ENCODE data around the gene TNP2.
"Not testable (repeated sequence)": the region's sequence is repeated elsewhere in the genome, so short reads cannot be mapped to it uniquely, and the experiment has no call there.

The TNP2 gene

DNA sequence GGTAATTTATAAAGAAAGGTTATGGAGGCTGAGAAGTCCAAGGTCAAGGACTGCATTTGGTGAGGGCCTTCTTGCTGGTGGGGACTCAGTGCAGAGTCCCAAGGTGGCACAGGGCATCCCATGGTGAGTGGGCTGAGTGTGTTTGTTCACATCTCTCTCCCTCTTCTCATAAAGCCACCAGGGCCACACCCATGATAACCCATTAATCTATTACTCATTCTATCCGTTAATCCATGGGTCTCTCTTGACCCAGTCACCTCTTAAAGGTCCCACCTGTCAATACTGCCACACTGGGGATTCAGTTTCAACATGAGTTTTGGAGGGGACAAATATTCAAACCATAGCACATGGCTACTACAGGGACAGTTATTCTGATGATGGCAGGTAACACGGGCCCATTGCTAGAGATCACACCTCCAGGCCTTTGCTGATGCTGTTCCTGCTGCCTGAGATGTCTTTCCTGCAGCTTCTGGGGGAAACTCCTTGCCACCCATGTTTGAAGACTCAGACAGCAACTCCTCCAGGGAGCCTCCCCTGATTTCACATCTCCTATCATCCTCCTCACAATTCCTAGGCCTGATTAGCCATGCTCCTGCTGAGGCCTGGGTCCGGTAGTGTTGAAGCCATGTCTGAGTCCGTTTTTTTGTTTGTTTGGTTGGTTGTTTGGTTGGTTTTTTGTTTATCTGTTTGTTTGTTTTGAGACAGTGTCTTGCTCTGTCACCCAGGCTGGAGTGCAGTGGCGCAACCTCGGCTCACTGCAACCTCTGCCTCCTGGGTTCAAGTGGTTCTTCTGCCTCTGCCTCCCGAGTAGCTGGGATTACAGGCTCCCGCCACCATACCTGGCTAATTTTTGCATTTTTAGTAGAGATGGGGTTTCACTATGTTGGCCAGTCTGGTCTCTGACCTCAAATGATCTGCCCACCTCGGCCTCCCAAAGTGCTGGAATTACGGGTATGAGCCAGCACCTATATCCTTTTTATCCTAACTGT lies 29.2 kb downstream of the TNP2 start:
- DNase-seq: no peak

DNA sequence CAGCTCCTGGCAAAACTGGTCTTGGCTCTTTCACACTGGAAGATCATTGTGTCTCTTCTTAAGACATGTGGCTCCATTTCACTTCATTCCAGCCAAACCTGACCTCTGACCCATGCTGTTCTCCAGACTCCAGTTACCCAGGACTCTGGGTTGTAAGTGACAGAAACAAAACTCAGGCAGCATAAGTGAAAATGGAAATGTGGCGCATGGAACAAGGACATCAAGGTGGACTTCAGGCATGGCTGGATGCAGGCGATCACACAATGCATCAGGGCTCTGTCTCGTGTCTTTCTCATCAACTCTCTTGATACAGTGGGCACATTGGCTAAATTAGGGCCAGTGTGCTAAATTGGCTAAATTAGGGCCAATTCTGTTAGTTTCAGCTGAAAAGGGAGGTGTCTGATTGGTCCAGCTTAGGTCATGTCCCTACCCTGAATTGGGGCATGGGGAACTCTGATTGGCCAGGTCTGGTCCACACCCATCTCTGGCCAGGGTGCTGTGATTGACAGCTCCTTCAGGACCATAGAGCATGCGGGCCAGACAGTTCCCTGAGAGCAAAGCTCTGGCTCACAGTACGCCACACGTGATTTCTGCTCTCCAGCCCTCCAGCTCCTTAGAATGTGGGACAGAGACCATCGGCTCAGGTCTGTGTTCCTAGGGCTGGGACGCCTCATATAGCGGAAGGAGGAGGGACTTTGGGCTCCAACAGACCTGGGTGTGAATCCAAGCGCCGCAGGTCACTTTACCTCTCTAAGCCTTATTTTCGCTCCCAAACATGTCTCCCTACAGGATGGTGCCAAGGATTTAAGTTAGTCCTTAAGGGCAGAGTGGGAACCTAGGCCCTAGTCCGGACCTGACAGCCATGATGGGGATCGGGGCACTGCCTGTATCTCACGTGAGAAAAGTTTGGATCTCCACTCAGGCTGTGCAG lies 30.6 kb downstream of the TNP2 start:
- DNase-seq: no peak

DNA sequence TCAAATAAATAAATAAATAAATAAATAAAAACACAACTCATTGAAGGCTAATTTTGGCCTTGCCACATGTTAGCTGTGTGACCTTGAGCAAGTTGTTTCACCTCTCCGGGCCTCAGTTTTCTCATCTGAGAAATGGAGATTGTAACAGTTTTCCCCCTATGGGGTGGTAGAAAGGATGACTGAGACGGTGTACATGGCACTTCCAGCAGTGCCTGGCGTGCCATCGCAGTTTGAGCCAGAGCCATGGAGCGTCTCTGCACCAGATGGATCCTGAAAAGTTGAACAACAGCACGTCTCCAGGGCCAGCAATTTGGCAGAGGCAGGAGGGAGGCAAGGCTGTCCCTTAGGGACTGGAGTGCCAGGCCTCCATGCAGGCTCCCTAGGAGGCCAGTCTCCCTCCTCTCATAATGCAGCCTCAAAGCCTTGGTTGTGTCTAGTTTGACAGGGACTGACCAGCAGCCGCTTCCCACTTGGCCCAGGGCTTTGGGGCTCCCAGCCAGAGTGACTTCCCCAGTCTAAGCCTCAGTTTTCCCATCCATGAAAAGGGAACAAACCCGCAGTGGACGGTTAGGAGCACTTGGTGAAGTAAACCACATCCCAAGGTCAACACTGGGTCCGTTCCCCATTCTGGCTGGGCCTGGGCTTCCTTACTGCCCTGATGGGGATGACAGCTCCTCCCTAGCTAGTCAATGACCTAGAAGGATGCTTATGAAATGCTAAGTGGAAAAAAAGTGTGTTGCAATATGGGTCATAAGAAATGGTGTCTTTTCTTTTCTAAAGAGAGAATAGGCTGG lies 32.5 kb downstream of the TNP2 start:
- no peak for DNase-seq

DNA sequence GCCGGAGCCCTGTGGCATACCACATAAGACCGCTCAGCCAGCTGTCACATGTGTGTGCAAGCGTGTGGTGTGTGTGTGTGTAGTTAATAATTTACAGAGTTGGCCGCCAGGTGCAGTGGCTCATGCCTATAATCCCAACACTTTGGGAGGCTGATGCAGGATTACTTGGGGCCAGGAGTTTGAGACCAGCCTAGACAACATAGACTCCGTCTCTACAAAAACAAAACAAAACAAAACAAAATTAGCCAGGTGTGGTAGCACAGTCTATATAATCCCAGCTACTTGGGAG lies 33.5 kb downstream of the TNP2 start:
- DNase-seq: no peak

DNA sequence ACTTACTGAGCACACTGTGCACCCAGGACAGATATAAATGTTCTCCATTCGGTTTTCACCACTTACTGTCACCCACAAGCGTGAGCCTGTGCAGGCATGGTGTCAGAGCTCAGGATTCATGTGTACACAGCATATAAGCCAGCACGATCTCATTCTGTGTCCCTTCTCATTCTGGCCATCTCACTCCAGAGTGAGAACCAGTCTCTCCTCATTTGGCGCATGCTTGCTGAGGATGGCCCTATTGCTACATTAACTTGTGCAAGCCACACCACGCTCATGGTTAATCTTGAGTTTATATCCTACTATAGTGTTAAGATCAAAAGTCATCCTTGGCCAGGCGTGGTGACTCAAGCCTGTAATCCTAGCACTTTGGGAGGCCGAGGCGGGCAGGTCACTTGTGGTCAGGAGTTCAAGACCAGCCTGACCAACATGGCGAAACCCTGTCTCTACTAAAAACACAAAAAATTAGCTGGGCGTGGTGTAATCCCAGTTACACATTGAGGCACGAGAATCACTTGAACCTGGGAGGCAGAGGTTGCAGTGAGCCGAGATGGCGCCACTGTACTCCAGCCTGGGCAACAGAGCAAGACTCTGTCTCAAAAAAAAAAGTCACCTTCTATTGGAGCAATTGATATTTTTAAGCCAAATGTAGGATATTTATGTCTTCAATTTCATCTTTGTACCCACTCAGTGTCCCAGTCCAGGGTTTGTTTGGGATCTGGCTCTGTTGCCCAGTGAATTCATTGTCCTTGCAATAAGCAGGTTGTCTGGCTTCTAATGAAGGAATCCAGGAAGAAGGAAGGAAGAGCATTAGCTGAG lies 34.0 kb downstream of the TNP2 start:
- no peak for DNase-seq

DNA sequence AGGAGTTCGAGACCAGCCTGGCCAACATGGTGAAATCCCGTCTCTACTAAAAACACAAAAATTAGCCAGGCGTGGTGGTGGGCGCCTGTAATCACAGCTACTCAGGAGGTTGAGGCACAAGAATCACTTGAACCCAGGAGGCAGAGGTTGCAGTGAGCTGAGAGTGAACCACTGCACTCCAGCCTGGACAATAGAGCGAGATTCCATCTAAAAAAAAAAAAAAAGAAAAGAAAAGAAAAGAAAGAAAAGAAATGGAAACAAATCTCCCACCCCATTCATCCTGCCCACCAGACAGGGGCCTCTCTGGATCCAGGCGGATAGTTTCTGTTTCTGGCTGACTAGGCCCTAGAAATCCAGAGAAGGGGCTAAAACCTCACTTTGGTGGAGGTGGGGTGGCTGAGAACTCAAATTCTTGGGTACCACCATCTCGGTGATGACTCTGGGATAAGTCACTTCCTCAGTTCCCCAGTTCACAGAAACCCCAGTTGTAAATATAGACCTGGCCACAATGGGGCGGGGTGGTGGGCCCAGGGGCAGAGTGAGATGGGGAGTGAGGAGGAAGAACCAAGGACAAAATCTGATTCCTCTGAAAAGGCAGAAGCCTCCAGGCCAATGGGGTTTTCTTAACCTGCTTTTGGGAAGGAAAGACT lies 35.3 kb downstream of the TNP2 start:
- DNase-seq: no peak

DNA sequence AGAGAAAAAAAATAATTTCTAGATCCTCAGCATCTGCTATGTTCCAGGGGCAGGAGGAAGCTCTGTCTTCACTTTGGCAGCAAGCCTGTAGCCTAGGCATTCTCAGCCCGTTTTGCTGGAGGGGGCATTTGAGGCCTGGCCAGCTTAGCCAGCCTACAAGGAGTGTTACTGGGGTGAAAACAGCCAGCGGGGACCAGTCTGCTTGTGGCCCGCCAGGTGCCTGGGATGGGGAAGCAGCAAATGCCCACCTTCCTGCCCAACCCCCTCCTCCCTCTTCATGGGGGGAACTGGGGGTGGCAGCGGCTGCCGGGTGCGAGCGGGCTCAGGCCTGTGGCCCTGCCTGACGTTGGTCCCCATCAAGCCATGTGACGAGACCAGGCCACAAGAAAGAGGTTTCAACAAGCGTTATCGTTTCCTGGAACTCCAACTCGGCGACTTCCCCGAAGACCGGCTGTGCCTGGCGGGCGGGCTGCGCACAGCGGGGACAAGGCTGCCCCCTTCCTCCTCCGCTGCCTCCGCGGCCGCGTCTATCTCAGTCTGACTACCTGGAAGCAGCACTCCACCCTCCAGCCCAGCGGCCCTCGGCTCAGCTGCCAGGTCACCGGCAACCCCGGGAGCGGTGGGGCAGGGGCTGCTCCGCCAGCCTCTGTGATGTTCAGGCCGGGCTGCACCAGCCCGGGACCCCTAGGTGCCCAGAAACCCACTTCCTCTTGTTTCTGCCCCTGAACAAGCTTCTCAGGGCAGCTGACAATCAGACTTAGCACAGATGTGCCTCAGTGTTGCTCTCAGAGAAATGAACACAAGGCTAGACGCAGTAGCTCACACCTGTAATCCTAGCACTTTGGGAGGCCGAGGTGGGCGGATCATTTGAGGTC lies 36.0 kb downstream of the TNP2 start:
- DNase-seq: no peak

DNA sequence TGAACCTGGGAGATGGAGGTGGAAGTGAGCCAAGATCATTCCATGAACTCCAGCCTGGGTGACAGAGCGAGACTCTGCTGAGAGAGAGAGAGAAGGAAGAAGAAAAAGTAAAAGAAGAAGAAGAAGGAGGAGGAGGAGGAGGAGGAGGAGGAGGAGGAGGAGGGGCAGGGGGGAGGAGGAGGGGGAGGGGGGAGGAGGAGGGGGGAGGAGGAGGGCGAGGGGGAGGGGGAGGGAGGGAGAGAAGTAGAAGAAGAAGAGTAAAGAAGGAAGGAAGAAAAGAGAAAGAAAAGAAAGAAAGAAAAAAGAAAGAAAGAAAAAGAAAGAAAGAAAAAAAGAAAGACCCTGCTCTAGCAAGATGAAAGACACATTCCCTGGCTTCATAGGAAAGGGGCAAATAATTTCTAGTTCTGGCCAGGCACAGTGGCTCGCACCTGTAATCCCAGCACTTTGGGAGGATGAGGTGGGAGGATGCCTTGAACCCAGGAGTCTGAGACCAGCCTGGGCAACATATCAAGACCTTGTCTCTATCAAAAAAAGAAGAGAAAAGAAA lies 36.7 kb downstream of the TNP2 start:
- DNase-seq: no peak

DNA sequence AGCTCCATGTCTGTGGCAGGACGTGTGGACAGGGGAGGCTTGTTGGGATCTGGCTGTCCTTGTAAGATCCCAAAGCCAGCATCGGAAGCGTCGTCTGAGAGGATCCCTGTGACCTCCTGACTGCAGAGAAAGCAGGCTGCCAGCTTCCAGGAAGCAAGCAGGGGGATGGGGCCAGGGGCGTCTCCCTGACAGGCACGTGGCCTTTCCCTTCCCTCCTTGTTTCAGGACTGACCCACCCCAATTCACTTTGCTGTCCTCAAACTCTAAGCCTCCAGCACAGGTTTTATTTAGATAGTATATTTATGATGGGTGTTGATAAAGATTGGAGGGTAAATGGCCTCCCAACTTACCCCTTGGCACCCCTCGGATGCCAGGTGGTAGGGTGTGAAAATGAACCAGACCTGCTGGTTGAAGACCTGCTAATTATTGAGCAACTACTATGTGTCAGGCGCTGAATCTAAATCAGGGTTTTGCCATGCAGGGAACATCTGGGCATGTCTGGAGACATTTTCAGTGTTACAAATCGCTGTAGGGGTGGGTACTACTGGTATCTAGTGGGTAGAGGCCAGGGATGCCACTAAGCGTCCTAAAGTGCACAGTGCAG lies 37.7 kb downstream of the TNP2 start:
- DNase-seq: no peak

DNA sequence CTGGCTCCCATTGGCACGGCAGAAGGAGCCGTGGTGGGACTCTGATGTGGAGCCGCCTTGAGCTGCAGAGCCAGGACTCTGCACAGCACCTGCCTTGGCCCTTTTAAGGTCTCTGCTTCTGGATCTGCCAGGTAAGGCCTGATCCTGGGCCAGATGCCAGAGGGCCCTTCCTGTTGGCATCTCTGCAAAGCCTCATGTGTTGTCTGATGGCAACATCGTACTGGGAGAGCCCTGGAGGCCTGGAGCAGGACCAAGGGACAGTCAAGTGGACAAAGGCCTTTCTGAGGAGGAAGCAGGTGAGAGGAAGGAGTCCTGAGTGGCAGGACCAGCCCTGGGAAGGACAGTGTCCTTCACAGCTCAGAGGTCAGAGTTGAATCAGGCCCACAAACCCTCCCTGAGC lies 39.2 kb downstream of the TNP2 start:
- DNase-seq: no peak

DNA sequence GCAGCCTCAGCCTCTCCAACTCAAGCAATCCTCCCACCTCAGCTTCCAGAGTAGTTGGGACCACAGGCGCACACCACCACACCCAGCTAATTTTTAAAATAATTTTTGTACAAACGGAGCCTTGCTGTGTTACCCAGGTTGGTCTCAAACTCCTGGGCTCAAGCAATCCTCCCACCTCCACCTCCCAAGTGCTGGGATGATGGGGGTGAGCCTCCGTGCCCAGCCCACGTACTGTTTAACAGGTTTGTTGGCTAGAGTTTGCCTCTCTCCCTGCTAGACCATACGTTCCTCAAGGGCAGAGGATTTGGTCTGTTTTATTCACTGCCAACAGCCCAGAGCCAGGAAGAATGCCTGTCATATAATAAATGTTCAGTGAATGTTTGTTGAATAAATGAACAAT lies 39.7 kb downstream of the TNP2 start:
- no peak for DNase-seq

DNA sequence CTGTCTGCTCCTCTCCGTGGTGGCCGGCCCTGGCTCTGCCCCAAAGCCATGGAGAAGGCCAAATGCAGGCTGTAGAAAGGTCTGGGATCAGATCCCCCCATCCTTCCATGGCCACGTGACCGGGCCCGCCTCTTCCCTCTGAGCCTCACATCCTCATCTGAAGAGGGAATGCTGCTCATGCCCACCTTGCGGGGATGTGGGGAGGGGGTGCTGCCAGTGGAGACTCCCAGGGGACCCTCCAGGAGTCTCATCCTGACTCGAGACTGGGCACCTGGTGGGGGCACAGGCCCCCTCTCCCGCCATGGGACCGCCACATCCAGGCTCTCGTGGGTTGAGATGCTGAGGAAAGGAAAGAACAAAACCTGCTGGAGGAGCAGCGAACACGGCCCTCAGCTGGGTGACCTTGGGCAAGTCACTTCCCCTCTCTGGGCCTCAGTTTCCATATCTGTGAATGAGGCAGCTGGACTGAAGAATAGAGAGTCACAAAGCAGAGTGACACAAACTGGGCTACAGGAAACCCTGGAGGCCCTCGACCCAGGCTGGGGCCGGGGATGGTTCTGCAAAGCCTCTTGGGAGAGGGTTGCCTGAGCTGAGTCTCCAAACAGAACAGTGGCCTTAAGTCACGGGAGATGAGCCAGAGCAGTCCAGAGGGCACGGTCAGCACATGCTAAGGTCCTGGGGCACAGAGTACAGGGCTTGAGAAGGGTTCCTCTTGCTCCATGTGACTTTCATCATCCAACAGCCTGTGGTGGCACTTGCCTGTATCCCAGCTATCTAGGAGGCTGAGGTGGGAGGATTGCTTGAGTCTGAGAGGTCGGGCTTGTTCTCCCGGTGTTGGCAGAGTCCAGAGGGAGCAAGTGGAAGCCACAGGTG lies 43.2 kb downstream of the TNP2 start:
- no peak for DNase-seq

DNA sequence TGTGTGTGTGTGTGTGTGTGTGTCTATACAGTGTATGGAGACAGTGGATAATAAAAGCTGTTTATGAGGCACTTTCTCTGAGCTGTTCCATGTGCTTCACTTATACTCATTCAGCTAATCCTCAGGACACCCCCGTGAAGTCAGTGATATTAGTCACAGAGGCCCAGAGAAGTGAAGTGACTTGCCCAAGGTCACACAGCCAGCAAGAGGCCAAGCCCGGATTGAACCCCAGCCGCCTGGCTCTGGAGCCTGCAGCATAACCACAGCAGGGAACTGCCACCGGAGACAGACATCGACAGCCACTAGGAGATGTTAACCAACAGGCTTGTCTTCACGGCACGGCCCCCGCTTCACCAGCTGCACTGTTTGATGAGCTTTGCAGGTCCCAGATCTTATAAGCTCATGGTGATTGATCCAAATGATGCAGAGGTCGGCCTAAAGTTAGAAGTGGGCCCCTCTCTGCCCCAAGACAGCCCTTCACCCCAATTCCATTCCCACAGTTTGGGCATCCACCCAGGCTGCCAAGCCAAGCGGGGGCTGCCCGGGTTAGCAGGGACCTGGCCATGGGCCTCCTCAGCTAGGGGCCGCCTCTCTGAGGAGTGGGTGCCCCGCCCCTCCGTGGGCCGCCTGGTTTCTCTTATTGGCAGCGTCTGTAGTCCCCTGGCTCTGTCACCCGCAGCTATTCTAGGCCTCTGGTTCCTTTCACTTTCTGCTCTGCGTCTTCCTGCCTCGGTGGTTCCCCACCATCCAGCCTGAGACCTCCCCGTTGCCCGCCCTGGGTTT lies 44.0 kb downstream of the TNP2 start:
- no peak for DNase-seq

DNA sequence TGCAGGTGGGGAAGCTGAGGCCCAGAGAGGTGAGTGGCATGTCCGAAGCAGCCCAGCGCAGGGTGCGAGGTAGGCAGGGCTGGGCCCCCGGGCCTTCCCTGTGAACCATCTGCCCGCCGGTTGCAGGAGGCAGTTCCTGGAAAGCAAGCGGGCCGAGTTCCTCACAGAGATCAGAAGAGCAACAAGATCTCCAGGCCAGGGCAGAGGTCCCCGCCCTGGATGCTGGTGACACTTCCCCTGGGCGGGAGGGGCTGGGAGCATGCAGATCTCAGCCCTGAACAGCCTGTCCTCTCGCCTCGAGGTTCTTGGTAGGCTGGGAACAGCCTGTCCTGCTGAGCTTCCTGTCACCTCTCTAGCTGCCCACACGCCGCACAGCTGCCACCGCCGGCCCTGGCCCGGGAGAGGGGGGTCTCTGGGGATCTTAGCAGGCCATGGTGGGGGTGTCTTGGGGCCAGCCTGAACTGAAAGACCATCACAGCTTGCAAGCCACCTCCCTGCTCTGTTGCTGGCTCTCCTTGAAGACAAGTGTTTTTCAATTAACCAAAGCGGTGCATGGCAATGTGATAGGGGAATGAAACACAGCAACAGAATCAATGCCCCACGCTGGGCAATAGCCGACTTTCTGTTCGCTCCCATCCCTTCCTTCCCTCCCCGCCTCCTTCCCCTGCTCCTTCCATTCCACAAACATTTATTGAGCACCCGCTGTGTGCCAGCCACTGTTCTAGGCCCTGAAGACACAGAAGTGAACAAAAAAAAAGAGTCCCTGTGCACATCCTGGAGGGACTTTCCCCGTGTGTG lies 44.8 kb downstream of the TNP2 start:
- DNase-seq: no peak

DNA sequence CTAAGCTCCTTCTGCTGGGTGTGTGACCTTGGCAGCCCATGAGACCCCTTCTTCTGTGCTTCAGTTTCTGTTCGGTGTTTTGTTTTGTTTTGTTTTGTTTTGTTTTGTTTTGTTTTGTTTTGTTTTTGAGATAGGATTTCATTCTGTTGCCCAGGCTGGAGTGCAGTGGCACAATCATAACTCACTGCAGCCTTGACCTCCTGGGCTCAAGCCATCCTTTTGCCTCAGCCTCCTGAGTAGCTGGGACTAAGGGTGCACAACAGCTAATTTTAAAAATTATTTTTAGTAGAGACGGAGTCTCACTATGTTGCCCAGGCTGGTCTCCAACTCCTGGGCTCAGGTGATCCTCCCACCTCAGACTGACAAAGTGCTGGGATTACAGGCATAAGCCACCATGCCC lies 48.6 kb downstream of the TNP2 start:
- DNase-seq: not testable (repeated sequence)

DNA sequence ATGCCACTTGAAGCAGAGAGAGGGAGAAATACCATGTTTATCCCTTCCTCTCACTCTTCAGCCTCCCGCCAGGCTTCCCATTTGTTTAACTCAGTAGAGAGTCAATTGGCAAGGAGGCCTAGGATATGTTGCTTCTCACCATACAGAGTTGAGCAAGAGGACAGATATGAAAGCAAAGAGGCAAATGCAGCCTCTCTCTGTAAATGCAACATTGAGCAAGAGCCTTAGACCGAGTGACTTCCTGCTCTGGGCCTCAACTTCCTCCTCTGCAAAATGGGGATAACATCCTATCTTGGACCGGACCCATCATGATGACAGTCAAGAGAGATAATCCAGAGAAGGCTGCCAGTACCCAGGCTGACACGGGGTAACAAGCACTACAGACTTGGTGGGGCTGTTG lies 49.9 kb downstream of the TNP2 start:
- no peak for DNase-seq

DNA sequence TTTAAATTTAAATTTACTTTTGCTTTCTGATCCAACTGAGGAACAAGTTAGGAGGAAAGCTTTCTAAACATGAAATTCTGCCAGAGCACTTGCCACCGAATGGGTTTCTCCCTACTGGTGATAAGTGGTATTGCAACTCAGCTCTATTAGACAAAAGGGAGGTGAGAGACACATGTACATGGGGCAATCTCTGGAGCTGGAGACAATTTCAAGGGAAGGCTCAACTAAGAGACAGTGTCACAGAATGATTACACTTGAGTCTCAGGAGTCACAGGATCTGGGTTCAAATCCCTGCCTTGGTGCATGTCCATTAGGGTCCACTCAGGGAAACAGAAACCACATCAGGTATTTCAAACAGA lies 50.5 kb downstream of the TNP2 start:
- no peak for DNase-seq

Data from DMS79 treated with DMSO at 0.1 percent for 48 hours (cell line).